Type B pancreatic cell (in vitro differentiated cells): ENCODE results near the gene PRKCA. TPM values are rescaled to one million over a fixed set of nuclear protein-coding genes. Genes with fewer than 3 reads are reported as not detected.
A peak's percentile ranks its signal among the peaks of the same experiment; 100 is the strongest.
"Not testable (repeated sequence)": the region's sequence is repeated elsewhere in the genome, so short reads cannot be mapped to it uniquely, and the experiment has no call there.

Source experiments
- DNase-seq: peaks from one replicate; pipeline ENCODE4 v3.0.0; 2021; ENCODE audit warnings: mixed read lengths; ENCODE audit not compliant: unreplicated experiment; ENCODE audit errors: extremely low spot score
- H3K27ac Mint-ChIP-seq: 2 replicates; pipeline ENCODE4 v1.8.0; 2021; ENCODE audit warnings: mild to moderate bottlenecking, mixed read lengths
- H3K27me3 Mint-ChIP-seq: 2 replicates; pipeline ENCODE4 v1.8.0; 2021; ENCODE audit warnings: mixed read lengths
- H3K36me3 Mint-ChIP-seq: 2 replicates; pipeline ENCODE4 v1.8.0; 2021; ENCODE audit warnings: mixed read lengths
- H3K4me1 Mint-ChIP-seq: one replicate; pipeline ENCODE4 v1.8.0; 2021; ENCODE audit warnings: mixed read lengths; ENCODE audit not compliant: unreplicated experiment
- H3K4me3 Mint-ChIP-seq: 2 replicates; pipeline ENCODE4 v1.8.0; 2021; ENCODE audit warnings: mild to moderate bottlenecking, mixed read lengths
- H3K9me3 Mint-ChIP-seq: 2 replicates; pipeline ENCODE4 v1.8.0; 2021; ENCODE audit warnings: mixed read lengths
- CTCF ChIP-seq: fragments of 200-600 bp; sonication (generic); conservative IDR thresholded peaks from 2 replicates; pipeline ENCODE4 v1.5.0; 2021; ENCODE audit warnings: antibody characterized with exemption, mild to moderate bottlenecking
- total RNA-seq: library from RNA; stranded (reverse); gene quantifications from 2 replicates; pipeline ENCODE4 v1.2.1, GENCODE V29; 2021; ENCODE audit warnings: low replicate concordance

Gene PRKCA
- total RNA-seq, 1 donor from 2014 or later, result 16.1 TPM

DNA sequence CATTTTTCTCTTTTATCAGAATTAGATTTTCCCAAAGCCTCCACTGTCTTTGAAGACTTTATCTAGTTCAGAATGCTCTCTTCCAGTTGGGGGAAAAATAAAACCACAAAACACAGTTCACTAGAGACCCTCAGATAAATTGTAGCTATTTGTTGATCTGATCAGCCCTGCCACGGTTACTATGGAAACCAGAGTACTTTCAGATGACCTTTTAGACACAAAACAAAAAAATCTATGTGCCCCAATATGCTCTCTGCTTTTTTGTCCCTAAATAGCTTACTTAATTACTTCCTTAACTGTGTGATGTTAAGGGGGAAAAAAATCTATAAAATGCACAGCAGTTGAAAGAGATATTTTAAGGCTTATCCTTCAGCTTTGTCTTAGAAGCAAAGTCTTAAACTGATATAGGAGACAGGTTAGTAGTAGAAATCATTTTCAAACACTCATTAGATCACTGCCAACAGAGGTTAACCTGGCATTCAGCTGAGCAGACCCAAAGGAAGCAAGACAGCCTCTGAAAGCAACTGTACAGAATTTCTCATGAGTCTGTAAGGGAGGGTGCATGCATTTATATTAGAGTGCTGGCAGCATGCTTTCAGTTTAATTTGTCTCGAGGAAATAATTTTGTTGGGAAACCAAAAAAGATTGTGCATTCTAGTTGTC is 402.6 kb downstream of the PRKCA start:
- H3K9me3 Mint-ChIP-seq, result no peaks in the 10 kb centered on the region
- H3K4me1 Mint-ChIP-seq, result peaks cover 10% of the 10 kb centered on the region
- no peak for TF ChIP-seq CTCF
- H3K4me3 Mint-ChIP-seq, result peak overlapping the region; percentile 39
- no peak overlapping the region for H3K27ac Mint-ChIP-seq
- no peaks in the 10 kb centered on the region for H3K27me3 Mint-ChIP-seq
- no peaks in the 10 kb centered on the region for H3K36me3 Mint-ChIP-seq
- no peak for DNase-seq

DNA sequence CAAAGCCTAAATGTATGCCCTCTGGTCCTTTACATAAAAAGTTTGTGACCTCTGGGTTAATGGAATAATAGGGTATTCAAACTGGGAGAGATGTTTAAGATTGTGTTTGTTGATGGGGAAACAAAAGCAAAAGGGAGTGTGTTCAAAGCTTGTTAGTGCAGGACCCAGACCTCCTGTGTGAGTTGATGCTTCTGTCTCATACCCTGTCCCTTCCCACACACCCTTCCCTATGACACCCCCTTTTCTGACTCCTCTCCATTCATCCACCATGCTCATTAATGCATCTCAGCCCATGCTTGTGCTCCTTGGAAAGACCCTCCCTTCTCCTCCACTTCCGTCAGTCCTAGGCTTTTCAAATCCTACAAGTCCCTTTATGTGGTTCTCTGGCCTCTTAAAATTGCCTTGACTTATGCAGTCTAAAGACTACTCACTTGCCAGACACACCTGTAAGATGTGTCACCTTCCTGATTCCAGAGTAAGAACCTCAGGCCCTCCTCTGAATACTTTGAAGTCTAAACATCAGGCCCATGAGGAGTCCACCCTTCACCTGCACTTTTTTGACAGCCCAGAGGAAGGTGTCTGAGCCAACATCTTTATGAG is 404.5 kb downstream of the PRKCA start:
- Mint-ChIP-seq H3K4me3 (no peak overlapping the region), H3K27me3 (no peaks in the 10 kb centered on the region), H3K27ac (peak overlapping the region; percentile 33), H3K36me3 (no peaks in the 10 kb centered on the region), H3K4me1 (peaks cover 19% of the 10 kb centered on the region), H3K9me3 (no peaks in the 10 kb centered on the region)
- DNase-seq, result no peak
- TF ChIP-seq CTCF, result no peak

- H3K4me1 Mint-ChIP-seq, result peaks cover 40% of the 10 kb centered on the region
- no peaks in the 10 kb centered on the region for H3K27me3 Mint-ChIP-seq
- TF ChIP-seq CTCF, result no peak
- DNase-seq, result no peak
- H3K36me3 Mint-ChIP-seq, result no peaks in the 10 kb centered on the region
- no peaks in the 10 kb centered on the region for H3K9me3 Mint-ChIP-seq
- H3K4me3 Mint-ChIP-seq, result no peak overlapping the region
- H3K27ac Mint-ChIP-seq, result peak overlapping the region; percentile 17
Measured at GRCh38 chr17:66711401-66711800, 409.0 kb downstream of the PRKCA start.

DNA sequence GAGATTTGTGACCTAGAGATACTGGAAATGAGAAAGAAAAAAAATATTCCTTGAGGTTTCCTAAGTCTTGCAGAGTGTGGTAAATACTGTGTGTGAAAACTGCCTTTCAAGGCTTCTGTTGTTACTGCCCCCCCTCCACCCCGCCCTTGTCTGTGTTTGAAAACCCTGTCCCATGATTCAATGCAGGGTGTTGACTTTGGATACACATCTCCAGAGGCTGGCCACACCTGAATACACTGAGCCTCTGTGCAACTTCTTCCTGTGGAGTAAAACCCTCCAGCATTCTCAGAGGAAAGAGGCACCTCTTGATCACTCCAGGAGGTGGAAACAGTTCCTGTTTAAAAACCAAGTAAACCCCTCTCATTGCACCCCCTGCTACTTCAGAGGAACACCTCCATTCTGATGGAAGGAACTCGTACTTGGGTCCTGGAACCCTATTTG is 409.5 kb downstream of the PRKCA start:
- H3K27me3 Mint-ChIP-seq, result no peaks in the 10 kb centered on the region
- no peak overlapping the region for H3K4me3 Mint-ChIP-seq
- H3K27ac Mint-ChIP-seq, result no peak overlapping the region
- H3K36me3 Mint-ChIP-seq, result no peaks in the 10 kb centered on the region
- DNase-seq, result no peak
- no peak for TF ChIP-seq CTCF
- H3K9me3 Mint-ChIP-seq, result no peaks in the 10 kb centered on the region
- H3K4me1 Mint-ChIP-seq, result peaks cover 45% of the 10 kb centered on the region

DNA sequence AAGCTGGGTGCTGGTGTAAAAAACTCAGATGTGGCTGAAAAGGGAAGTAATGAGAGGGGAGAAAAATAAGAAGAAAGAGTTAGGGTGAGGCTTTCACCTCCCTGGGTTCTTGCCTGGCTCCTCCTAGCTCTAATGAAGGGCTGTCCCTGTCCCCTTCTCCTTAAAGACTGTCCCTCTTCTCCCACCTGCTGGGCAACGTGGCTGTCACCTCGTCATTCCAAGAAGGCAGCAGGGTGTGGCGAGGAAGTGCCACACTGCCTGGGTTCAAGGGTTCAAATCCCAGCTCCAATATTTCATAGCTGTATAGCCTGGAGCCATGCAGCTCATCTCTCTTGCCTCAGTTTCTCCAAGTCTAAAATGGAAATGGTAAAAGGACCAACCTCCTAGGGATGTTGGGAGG is 410.0 kb downstream of the PRKCA start:
- Mint-ChIP-seq H3K9me3 (no peaks in the 10 kb centered on the region), H3K27me3 (no peaks in the 10 kb centered on the region), H3K36me3 (no peaks in the 10 kb centered on the region), H3K27ac (no peak overlapping the region), H3K4me3 (no peak overlapping the region), H3K4me1 (peaks cover 47% of the 10 kb centered on the region)
- no peak for DNase-seq
- no peak for TF ChIP-seq CTCF

DNA sequence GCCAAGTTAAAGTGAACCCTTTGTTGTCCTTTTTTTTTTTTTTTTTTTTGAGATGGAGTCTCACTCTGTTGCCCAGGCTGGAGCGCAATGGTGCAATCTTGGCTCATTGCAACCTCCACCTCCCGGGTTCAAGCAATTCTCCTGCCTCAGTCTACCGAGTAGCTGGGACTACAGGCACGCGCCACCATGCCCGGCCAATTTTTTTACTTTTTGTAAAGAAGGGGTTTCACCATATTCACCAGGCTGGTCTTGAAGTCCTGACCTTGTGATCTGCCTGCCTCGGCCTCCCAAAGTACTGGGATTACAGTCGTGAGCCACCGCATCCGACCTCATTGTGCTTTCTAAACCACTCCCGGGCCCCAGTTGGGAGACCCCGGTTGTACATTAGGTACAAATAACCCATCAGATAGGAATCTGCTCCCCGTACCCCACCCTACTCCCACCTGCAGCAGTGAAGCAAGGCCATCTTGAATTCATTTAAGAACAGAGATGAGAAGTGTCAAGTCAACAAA is 410.7 kb downstream of the PRKCA start:
- H3K27me3 Mint-ChIP-seq, H3K27ac Mint-ChIP-seq, H3K36me3 Mint-ChIP-seq, H3K9me3 Mint-ChIP-seq, H3K4me3 Mint-ChIP-seq, DNase-seq: not testable (repeated sequence)
- H3K4me1 Mint-ChIP-seq, result peaks cover 47% of the 10 kb centered on the region
